VCaP (cell line): ENCODE results near the gene CACNA1I.

Experiments
- H3K27ac ChIP-seq: fragments of 450-650 bp; 2 replicates; pipeline ENCODE4 v1.5.1; 2017
- TF ChIP-seq, protein P1 (sequence below): fragments of 450-650 bp; conservative IDR thresholded peaks from 2 replicates; pipeline ENCODE4 v1.5.1; 2017; ENCODE audit warnings: mild to moderate bottlenecking, moderate library complexity

The CACNA1I gene

GRCh38 chr22:39556970-39557841 is 13.3 kb upstream of the CACNA1I start:
- TF ChIP-seq, protein P1, sequence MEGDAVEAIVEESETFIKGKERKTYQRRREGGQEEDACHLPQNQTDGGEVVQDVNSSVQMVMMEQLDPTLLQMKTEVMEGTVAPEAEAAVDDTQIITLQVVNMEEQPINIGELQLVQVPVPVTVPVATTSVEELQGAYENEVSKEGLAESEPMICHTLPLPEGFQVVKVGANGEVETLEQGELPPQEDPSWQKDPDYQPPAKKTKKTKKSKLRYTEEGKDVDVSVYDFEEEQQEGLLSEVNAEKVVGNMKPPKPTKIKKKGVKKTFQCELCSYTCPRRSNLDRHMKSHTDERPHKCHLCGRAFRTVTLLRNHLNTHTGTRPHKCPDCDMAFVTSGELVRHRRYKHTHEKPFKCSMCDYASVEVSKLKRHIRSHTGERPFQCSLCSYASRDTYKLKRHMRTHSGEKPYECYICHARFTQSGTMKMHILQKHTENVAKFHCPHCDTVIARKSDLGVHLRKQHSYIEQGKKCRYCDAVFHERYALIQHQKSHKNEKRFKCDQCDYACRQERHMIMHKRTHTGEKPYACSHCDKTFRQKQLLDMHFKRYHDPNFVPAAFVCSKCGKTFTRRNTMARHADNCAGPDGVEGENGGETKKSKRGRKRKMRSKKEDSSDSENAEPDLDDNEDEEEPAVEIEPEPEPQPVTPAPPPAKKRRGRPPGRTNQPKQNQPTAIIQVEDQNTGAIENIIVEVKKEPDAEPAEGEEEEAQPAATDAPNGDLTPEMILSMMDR, result peak; percentile 65
- H3K27ac ChIP-seq, result peak overlapping the region; percentile 25; the same call in 1 of the 2 replicates

DNA sequence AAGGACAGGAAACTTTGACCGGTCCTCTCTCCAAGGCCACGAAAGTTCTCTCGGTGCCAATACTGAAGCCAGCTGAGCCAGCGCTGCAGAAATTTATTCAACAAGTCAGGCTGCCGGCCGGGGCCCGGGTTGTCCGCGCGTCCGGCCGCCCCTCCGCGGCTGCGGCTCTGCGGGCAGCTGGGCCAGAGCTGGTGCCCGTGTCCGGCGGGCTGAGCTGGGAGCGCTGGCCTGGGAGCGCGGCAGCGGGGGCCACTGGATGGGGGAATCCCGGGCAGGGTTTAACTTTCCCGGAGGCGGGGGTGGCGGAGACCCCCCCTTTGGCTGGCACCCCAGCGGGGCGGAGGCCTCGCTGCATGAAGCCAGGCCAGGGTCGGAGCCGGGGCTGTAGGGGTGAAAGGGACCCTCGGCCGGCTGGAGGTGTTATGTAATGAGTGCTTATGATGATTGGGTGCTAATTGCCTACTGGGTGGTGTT is 12.3 kb upstream of the CACNA1I start:
- TF ChIP-seq, protein P1, result no peak
- no peak overlapping the region for H3K27ac ChIP-seq

- TF ChIP-seq, protein P1, result no peak
- H3K27ac ChIP-seq, result no peak overlapping the region
Measured at GRCh38 chr22:39558950-39559349, 11.6 kb upstream of the CACNA1I start.

GRCh38 chr22:39559456-39560105 is 11.0 kb upstream of the CACNA1I start:
- TF ChIP-seq, protein P1, result peak; percentile 62

DNA sequence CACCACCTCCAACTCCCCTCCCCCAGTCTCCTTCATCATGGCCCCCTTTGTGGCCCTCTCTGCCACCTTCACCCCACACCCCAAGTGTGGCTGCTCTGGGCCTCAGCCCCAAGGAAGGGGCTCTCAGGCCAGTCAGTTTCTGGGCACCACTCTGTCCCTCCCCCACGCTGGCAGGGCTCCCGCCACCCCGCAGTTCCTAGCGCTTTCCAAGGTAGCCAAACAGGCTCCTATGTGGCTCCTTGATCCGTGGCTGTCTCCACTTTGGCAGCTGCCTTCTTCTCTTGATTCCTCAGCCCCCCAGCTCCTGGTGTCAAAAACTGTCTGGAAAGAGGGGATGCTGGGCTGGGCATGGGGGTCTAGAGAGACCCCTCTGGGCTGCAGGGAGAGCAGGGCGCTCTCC is 10.4 kb upstream of the CACNA1I start:
- TF ChIP-seq, protein P1, result no peak
- H3K27ac ChIP-seq, result no peak overlapping the region

More at GRCh38 chr22:39559456-39560105, 11.0 kb upstream of the CACNA1I start:
- H3K27ac ChIP-seq, result no peak overlapping the region

GRCh38 chr22:39562839-39563489 is 7.6 kb upstream of the CACNA1I start:
- TF ChIP-seq, protein P1, result no peak
- no peak overlapping the region for H3K27ac ChIP-seq
